ENCODE measurements around the gene NUDT9. TPM values are rescaled to one million over a fixed set of nuclear protein-coding genes. Genes with fewer than 3 reads are reported as not detected.
A peak's percentile ranks its signal among the peaks of the same experiment; 100 is the strongest.

Gene NUDT9
- total RNA-seq, 1 donor from 2014 or later = 33.7 TPM

DNA sequence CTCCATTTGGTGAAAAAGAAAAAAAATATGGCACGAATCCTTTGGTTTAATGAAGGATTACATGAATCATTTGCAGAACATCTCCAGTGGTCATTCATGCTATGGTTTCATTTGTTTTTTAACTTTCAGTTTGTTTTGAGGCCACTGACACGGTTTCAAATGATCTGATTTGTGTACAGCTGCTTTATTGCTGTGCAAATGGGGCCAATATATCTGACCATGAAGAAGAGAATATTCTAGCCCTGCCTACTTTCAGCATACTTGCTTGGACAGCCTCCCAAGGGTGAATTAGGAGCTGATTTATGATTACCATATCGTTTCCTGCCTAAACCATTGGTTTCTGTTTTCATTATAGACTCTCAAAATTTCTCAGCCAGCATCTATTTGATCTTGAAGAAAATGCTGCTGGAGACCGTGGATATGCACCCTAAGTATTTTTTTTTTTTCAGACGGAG lies 76.1 kb downstream of the NUDT9 start:
- H3K4me2 ChIP-seq (ENCODE audit: low read length) = peak overlapping the region; percentile 54
- Mint-ChIP-seq H3K27ac (ENCODE audit: unreplicated experiment) (no peak overlapping the region), H3K4me3 (ENCODE audit: unreplicated experiment) (no peak overlapping the region), H3K9me3 (ENCODE audit: unreplicated experiment) (peaks cover 2% of the 10 kb centered on the region), H3K4me1 (ENCODE audit: low read depth, unreplicated experiment) (peaks cover 7% of the 10 kb centered on the region), H3K27me3 (ENCODE audit: low read depth, unreplicated experiment) (no peaks in the 10 kb centered on the region), H3K36me3 (ENCODE audit: low read depth, unreplicated experiment) (peaks cover 2% of the 10 kb centered on the region)
- H3K4me1 ChIP-seq (ENCODE audit: insufficient read depth, low read length) = peaks cover 11% of the 10 kb centered on the region
- no peaks in the 10 kb centered on the region for H3K27me3 ChIP-seq (ENCODE audit: insufficient read depth, low read length)
- peak; percentile 30 for DNase-seq (ENCODE audit: low read depth)
- no peak for TF ChIP-seq CTCF (IDR thresholded peaks at IDR 0.05; ENCODE audit: insufficient read depth, low read depth, low read length)
- TF ChIP-seq EZH2 (IDR thresholded peaks at IDR 0.05; ENCODE audit: insufficient read depth, low read length) = no peak
- no peak overlapping the region for H3K4me3 ChIP-seq (ENCODE audit: insufficient read depth, low read depth, low read length)
- H2AFZ ChIP-seq (ENCODE audit: low read depth, low read length) = no peak overlapping the region
- H3K27ac ChIP-seq (ENCODE audit: low read depth, low read length) = no peak overlapping the region
- H3K36me3 ChIP-seq (ENCODE audit: insufficient read depth, low read length) = no peaks in the 10 kb centered on the region
- H3K9ac ChIP-seq (ENCODE audit: low read length) = no peak overlapping the region
- no peaks in the 10 kb centered on the region for H3K9me3 ChIP-seq (ENCODE audit: insufficient read depth, low read depth, low read length)
- H4K20me1 ChIP-seq (ENCODE audit: insufficient read depth, low read length) = no peaks in the 10 kb centered on the region
- FAIRE-seq = no peak
- no peaks in the 10 kb centered on the region for H3K79me2 ChIP-seq (ENCODE audit: insufficient read depth, low read length)

DNA sequence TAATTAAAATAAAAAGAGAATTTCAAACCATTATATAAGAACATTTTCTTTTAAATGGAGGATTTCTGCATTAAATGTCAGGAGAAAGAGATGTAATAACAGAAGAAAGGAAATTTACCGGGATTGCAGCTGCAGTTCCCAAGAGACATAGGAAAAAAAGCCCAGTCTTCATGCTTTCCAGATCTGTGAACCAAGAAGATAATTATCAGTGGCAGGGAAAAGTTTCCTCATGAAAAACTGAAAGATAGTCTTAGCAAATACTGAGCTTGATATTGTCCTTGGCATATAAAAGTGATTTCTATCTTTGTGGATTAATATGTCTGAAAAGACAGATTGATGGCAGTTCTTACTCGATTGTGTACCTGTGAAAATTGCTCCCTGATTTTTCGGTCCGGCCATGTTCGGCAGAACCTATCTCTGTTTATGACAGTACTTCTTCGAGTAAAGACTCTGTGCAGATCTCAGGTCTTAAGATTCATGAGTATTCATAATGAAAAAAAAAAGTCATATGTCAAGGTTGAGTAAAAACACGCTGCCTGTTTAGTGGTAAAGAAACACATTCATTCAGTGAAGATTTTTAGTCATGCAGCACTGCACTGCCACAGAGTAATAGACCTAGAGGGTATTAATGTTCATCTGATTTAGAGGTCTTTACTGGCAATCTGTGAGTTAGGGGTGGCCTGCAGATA lies 77.2 kb downstream of the NUDT9 start:
- FAIRE-seq (no peak), DNase-seq (ENCODE audit: low read depth) (no peak)
- no peak overlapping the region for H2AFZ ChIP-seq (ENCODE audit: low read depth, low read length)
- H3K36me3 ChIP-seq (ENCODE audit: insufficient read depth, low read length) = no peaks in the 10 kb centered on the region
- H3K4me2 ChIP-seq (ENCODE audit: low read length) = no peak overlapping the region
- H3K79me2 ChIP-seq (ENCODE audit: insufficient read depth, low read length) = no peaks in the 10 kb centered on the region
- no peaks in the 10 kb centered on the region for H3K9me3 ChIP-seq (ENCODE audit: insufficient read depth, low read depth, low read length)
- Mint-ChIP-seq H3K4me3 (ENCODE audit: unreplicated experiment) (no peak overlapping the region), H3K27ac (ENCODE audit: unreplicated experiment) (no peak overlapping the region), H3K36me3 (ENCODE audit: low read depth, unreplicated experiment) (peaks cover 2% of the 10 kb centered on the region), H3K9me3 (ENCODE audit: unreplicated experiment) (no peaks in the 10 kb centered on the region), H3K27me3 (ENCODE audit: low read depth, unreplicated experiment) (no peaks in the 10 kb centered on the region), H3K4me1 (ENCODE audit: low read depth, unreplicated experiment) (peaks cover 7% of the 10 kb centered on the region)
- no peak overlapping the region for H3K27ac ChIP-seq (ENCODE audit: low read depth, low read length)
- H3K4me3 ChIP-seq (ENCODE audit: insufficient read depth, low read depth, low read length) = no peak overlapping the region
- peaks cover 11% of the 10 kb centered on the region for H3K4me1 ChIP-seq (ENCODE audit: insufficient read depth, low read length)
- TF ChIP-seq CTCF (IDR thresholded peaks at IDR 0.05; ENCODE audit: insufficient read depth, low read depth, low read length) (no peak), EZH2 (IDR thresholded peaks at IDR 0.05; ENCODE audit: insufficient read depth, low read length) (no peak)
- no peaks in the 10 kb centered on the region for H4K20me1 ChIP-seq (ENCODE audit: insufficient read depth, low read length)
- H3K27me3 ChIP-seq (ENCODE audit: insufficient read depth, low read length) = no peaks in the 10 kb centered on the region
- H3K9ac ChIP-seq (ENCODE audit: low read length) = no peak overlapping the region

- Histone ChIP-seq H3K79me2 (ENCODE audit: insufficient read depth, low read length) (no peaks in the 10 kb centered on the region), H3K9ac (ENCODE audit: low read length) (no peak overlapping the region), H3K27me3 (ENCODE audit: insufficient read depth, low read length) (no peaks in the 10 kb centered on the region), H3K4me1 (ENCODE audit: insufficient read depth, low read length) (peaks cover 11% of the 10 kb centered on the region), H3K27ac (ENCODE audit: low read depth, low read length) (no peak overlapping the region), H3K36me3 (ENCODE audit: insufficient read depth, low read length) (no peaks in the 10 kb centered on the region), H3K4me2 (ENCODE audit: low read length) (no peak overlapping the region), H2AFZ (ENCODE audit: low read depth, low read length) (no peak overlapping the region), H3K4me3 (ENCODE audit: insufficient read depth, low read depth, low read length) (no peak overlapping the region), H4K20me1 (ENCODE audit: insufficient read depth, low read length) (no peaks in the 10 kb centered on the region), H3K9me3 (ENCODE audit: insufficient read depth, low read depth, low read length) (no peaks in the 10 kb centered on the region)
- FAIRE-seq (no peak), DNase-seq (ENCODE audit: low read depth) (no peak)
- H3K27me3 Mint-ChIP-seq (ENCODE audit: low read depth, unreplicated experiment) = no peaks in the 10 kb centered on the region
- H3K4me3 Mint-ChIP-seq (ENCODE audit: unreplicated experiment) = no peak overlapping the region
- H3K27ac Mint-ChIP-seq (ENCODE audit: unreplicated experiment) = no peak overlapping the region
- peaks cover 2% of the 10 kb centered on the region for H3K36me3 Mint-ChIP-seq (ENCODE audit: low read depth, unreplicated experiment)
- H3K9me3 Mint-ChIP-seq (ENCODE audit: unreplicated experiment) = no peaks in the 10 kb centered on the region
- no peak for TF ChIP-seq EZH2 (IDR thresholded peaks at IDR 0.05; ENCODE audit: insufficient read depth, low read length)
- TF ChIP-seq CTCF (IDR thresholded peaks at IDR 0.05; ENCODE audit: insufficient read depth, low read depth, low read length) = no peak
- peaks cover 7% of the 10 kb centered on the region for H3K4me1 Mint-ChIP-seq (ENCODE audit: low read depth, unreplicated experiment)
Measured at GRCh38 chr4:87500092-87500462, 77.7 kb downstream of the NUDT9 start.

All from astrocyte (in vitro differentiated cells and primary cell).